ENCODE data around the gene CAMKK2.
"Not testable (repeated sequence)": the region's sequence is repeated elsewhere in the genome, so short reads cannot be mapped to it uniquely, and the experiment has no call there.

Gene CAMKK2

GRCh38 chr12:121278169-121279070, 18.1 kb downstream of the CAMKK2 start:
- no peak for DNase-seq

DNA sequence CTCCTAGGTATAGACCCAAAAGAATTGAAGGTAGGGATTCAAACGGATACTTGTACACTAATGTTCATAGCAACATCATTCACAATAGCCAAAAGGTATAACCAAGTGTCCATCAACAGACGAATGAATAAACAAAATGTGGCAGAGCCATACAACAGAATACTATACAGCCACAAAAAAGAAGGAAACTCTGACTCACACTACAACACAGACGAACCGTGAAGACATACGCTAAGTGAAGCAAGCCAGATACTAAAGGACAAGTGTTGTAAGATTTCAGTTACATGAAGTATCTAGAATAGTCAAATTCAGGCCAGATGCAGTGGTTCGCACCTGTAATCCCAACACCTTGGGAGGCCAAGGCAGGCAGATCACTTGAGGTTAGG, 19.1 kb downstream of the CAMKK2 start:
- no peak for DNase-seq

- DNase-seq = no peak
Measured at GRCh38 chr12:121274036-121274763, 22.3 kb downstream of the CAMKK2 start.

DNA sequence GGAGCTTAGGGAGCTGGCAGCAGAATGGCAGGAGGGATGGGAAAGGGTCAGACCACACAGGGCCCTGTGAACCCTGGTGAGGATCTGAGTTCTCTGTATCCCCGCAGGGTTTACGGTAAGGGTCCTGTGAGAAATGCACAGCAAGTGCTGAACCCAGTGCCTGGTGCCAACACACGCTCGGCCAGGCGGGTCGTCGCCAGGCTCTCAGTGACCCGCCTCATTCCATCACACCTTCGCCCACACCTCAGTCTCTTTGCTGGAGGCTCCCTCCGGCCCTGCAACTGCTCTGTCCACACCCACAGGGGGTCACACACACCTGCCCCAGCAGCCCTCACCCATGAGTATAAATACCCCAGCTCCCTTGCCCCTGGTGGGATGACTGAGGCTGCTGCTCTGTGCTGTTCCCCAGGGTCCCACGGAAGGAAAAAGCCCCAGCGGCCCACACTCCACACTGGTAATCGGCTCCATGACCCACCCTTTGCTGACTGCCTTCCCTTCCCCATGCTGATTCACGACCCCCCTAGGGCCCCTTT, 23.1 kb downstream of the CAMKK2 start:
- DNase-seq = no peak

DNA sequence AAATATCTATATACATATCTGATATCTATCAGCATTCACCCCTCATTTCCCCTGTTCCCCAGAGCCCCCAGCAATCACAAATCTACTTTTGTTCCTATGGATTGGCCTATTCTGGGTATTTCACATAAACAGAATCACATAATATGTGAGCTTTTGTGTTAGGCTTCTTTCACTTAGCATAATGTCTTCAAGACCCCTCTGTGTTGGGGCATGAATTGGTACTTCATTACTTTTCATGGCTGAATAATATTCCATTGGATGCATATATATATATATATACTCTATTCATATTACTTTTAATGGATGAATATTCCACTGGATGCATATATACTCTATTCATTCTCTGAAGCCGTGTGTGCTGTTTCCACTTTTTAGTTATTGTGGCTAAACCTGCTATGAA, 28.7 kb downstream of the CAMKK2 start:
- DNase-seq = no peak

GRCh38 chr12:121264951-121265515, 31.5 kb downstream of the CAMKK2 start:
- DNase-seq = no peak

DNA sequence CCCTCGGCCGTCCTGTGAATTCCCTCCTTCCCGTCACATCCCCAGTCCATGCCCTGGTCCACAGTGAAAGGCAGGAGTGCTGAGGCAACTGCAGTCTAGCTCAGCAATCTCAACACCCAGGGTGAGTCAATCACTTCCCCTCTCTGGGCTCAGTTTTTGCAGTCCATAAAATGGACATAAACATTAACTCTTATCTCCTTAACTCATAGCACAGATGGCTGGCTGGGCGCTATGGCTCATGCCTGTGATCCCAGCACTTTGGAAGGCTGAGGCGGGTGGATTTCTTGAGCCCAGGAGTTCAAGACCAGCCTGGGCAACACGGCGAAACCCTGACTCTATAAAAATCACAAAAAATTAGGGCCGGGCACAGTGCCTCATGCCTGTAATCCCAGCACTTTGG, 32.4 kb downstream of the CAMKK2 start:
- DNase-seq = no peak

- DNase-seq = no peak
Measured at GRCh38 chr12:121263206-121263935, 33.1 kb downstream of the CAMKK2 start.

DNA sequence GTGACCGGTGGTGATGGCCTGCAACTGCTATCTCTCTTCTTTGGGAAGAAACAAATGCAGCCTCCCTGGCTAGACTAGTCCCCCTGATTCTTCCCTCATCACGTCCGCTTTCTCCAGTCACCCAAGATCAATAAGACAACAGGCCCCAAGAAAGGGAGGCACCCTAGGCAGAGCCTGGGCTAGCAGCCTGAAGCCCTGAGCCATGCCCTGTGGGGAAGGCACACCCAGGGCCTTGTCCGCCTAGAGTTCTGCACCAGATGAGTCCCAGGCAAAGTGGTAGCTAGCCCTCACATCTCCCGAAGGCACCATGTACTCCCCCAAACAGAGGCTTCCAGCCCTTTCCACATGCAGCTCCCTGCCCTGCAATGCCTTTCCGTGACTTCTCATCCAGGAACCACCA, 35.1 kb downstream of the CAMKK2 start:
- DNase-seq = no peak

DNA sequence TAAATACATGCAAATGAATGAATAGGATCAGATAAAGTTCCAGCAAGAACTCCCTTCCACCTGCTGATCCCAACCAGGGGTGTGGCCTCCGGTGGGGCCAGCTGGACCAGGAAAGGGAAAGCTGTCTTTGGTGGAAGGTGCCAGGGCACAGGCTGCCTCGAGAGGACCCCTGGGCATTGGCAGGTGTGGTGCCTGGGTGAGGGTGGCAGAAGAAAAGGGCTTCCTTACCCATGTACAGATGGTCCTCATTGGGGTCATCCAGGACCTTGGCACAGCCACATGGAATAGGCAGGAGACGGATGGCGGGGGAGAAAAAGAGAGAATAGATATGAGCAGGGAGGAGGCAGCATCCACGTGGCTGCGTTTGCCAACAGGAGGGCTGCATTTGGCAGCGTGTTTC, 36.4 kb downstream of the CAMKK2 start:
- no peak for DNase-seq

- no peak for DNase-seq
Measured at GRCh38 chr12:121259074-121259473, 37.4 kb downstream of the CAMKK2 start.

DNA sequence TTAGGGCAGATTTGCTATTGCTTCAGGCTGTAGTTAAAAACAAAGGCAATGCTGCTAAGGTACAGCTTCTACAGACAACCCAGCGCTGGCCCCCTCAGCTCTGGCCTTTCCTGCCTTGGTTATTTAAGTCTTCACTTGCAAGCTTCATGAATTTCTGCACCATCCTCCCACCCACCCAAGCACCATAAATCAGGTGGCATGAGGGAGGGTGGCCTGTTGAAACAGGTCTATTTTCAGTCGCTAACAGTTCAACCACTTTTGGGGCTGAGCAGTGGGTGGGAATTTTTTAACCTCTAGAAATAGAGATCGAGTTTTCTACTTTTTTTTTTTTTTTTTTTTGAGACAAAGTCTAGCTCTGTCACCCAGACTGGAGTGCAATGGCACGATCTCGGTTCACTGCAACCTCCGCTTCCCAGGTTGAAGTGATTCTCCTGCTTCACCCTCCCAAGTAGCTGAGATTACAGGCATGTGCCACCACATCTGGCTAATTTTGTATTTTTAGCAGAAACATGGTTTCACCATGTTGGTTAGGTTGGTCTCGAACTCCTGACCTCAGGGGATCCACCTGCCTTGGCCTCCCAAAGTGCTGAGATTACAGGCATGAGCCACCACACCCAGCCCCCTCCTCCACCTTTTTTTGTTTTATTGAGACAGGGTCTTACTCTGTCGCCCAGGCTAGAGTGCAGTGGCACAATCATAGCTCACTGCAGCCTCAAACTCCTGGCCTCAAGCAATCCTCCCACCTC, 38.6 kb downstream of the CAMKK2 start:
- not testable (repeated sequence) for DNase-seq

- DNase-seq = no peak
Measured at GRCh38 chr12:121255433-121255832, 41.1 kb downstream of the CAMKK2 start.

DNA sequence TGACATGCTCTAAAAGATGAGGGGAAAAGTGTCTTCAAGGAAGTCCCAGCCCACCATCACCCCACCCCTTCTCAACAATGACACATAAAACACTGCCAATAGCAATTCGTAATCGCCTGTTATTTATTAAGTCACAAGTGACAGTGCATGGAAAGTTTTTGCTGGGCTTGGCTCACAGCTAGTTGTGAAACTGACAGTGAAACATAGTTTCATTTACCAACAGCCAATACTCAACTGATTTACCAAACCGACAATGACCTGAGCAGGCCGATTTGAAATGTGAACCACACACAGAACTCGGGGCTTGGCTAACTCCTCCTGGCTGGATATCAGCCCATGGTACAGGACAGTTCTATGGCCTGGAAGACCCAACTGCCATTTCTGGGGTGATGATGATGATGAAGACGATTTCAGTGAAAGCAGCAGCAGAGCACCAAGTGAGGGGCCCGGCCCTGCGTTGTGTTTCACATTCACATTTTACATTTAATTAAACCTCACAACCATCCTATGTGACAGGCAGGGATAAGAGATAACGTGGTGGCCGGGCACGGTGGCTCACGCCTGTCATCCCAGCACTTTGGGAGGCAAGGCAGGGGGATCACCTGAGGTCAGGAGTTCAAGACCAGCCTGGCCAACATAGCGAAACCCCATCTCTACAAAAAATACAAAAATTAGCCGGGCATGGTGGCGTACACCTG, 42.7 kb downstream of the CAMKK2 start:
- no peak for DNase-seq

- DNase-seq = no peak
Measured at GRCh38 chr12:121252712-121253345, 43.7 kb downstream of the CAMKK2 start.

DNA sequence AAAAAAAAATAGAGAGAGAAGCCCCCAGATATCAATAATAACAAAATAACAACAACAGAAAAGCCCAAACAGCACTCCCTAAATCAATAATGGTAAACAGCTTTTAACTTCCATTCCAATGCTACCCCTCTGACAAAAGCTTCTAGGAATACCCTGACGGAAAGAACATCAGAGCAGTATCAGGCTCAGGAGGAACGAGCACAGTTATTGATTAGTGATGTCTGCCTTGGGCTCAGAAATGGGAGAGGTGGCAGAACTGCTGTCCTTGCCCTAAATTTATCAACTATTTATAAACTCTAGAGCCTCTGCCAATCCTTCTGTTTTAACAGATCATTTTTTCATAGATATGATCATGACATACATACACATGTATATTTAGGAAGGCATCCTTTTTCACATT, 44.7 kb downstream of the CAMKK2 start:
- no peak for DNase-seq

- DNase-seq = no peak
Measured at GRCh38 chr12:121250359-121250758, 46.1 kb downstream of the CAMKK2 start.

DNA sequence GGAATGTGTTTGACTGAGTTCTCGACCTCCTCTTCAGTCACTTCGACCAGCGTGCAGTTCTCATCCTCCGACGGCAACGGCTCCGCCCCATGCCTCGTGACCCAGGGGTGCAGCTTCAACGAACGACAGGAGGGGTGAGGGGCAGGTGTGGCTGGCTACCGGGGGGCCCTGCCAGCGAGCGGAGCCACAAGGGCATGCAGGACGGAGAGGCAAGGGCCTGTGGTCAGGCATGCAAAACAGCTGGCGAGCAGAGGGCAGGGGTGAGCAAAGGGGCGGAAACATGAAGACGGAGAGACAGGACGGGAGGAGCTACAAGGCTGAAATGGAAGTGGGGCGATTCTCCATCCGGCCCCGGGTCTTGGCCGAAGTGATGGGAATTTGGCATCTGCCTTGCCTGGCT, 47.9 kb downstream of the CAMKK2 start:
- DNase-seq = no peak

DNA sequence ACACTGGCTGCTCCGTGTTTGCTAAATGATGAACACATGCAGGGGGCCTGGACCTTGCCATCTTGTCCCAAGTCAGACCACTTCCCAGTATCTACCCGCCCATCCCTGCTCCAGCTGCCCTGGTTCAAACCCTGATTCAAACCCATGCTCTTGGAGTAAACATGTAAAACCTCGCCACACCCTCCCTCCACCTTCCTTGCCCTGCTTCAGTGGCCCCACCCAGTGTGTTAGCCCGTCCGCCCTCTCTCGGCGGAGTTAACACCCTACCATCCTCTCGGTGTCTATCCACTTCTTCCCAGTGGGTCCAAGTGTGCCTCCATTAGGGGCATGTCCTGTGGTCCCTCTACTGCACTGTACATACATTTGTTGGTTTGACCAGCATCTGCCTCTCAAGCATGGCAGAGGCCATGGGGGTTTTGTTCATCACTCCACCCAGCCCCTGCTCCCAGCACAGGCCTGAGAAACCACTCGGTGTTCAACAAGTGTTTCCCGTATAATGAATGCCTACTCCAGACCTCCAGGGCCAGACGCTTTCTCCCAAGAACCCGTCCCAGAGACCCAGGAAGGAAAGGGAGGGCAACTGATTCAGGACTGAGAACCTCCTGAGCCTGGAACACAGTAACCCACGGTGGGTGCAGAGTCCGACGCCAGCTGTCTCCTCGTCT, 49.5 kb downstream of the CAMKK2 start:
- DNase-seq = no peak

- DNase-seq = no peak
Measured at GRCh38 chr12:121245951-121246350, 50.6 kb downstream of the CAMKK2 start.

- no peak for DNase-seq
Measured at GRCh38 chr12:121245031-121245430, 51.5 kb downstream of the CAMKK2 start.
